ENCODE results near the gene ABCD3. TPM values are rescaled to one million over a fixed set of nuclear protein-coding genes. Genes with fewer than 3 reads are reported as not detected.

Gene ABCD3
- total and polyA plus RNA-seq, 2 of the 4 experiments (the other 2 are of a cell fraction): 13.6 to 32.6 TPM

DNA sequence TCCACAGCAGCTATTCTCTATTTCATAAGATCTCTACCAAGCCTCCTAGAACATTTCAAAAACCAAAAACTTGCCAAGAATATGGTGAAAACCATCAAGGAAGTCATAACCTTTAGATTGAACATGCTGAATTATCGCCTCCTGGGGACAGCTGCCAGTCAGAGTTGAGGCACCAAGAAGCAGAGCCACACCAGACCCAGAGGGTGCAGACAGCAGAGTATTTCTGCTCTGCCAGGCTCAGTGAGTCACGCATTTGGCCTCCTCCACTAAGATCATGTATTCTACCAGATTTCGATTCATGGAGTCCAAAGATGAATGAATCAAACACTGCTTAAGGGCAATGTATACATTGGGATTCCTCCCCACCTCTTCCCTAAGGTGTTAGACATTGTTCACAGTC, 121.3 kb downstream of the ABCD3 start (continued):
- TF ChIP-seq SMC3 (IDR thresholded peaks at IDR 0.05; ENCODE audit: low read depth, low read length) (no peak), MXI1 (IDR thresholded peaks at IDR 0.05; ENCODE audit: borderline replicate concordance, low read depth, low read length) (no peak), BHLHE40 (IDR thresholded peaks at IDR 0.05; ENCODE audit: low read depth, low read length) (no peak)

DNA sequence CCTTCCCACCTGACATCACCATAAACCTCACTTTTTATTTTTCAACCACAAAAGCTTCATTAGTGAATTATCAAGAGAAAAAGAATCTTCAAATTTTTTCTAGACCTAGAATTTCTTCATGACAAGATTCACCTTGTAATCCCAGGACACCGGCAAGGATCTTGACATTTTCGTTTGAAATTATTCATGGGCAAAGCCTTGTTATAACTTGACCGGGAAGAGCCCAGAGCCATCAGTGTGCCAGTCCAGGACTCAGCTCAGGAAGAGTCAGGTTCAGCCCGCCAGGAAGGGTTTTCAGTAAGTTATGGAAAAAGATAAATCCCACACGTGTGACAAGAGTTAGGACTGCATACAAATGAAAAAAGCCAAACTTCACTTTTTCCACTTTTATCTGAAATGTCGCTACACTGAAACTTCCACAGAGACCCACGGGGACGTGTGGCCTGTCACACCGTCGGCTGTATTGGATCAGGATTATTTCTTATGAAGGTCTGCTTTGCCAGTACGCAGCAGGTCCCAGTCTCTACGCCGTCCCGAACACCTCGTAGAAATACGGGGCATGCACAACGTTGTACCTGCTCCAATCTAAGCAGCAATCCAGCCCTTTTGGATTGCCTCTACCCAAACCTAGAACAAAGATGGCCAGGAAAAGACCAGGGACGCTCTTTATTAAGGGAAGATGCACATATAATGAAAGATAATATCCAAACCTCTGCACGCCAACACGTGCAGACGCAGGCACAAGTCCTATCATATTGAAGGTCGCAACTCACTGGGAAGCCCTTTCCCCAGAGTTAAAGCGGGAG, 122.5 kb downstream of the ABCD3 start:
- Histone ChIP-seq H3K23ac (ENCODE audit: low read depth, low read length) (peak overlapping the region; percentile 98), H4K5ac (ENCODE audit: low read depth, low read length) (peak overlapping the region; percentile 36), H3K4me1 (ENCODE audit: control insufficient read depth, insufficient read depth, low read length) (peaks cover 11% of the 10 kb centered on the region), H4K91ac (ENCODE audit: insufficient read depth, low read depth, low read length) (peak overlapping the region; percentile 43), H3K9ac (ENCODE audit: low read depth, low read length) (peak overlapping the region; percentile 97), H2BK5ac (ENCODE audit: low read depth, low read length, poor library complexity, severe bottlenecking) (peak overlapping the region; percentile 80), H3K27ac (ENCODE audit: insufficient read depth, low read length) (peak overlapping the region; percentile 95), H3K36me3 (ENCODE audit: control insufficient read depth, insufficient read depth, low read length) (peaks cover 36% of the 10 kb centered on the region), H3K9me3 (ENCODE audit: control insufficient read depth, insufficient read depth, low read length) (no peaks in the 10 kb centered on the region), H3K27me3 (ENCODE audit: control insufficient read depth, insufficient read depth, low read length) (no peaks in the 10 kb centered on the region), H3K4me2 (ENCODE audit: low read depth, low read length) (peak overlapping the region; percentile 95), H4K20me1 (ENCODE audit: insufficient read depth, low read length) (peaks cover 58% of the 10 kb centered on the region), H3K9me1 (ENCODE audit: insufficient read depth, low read length) (peaks cover 13% of the 10 kb centered on the region), H3K4ac (ENCODE audit: low read depth, low read length) (peak overlapping the region; percentile 85), H2AFZ (replicated peaks; ENCODE audit: low read length, poor library complexity) (peak overlapping the region; percentile 89), H2AK9ac (replicated peaks; ENCODE audit: low read depth, low read length, poor library complexity) (peak overlapping the region; percentile 53), H3K56ac (ENCODE audit: extremely low read depth, insufficient read depth, low read length) (peak overlapping the region; percentile 84), H3K4me3 (ENCODE audit: insufficient read depth, low read depth, low read length) (peak overlapping the region; percentile 92), H3K18ac (ENCODE audit: low read depth, low read length) (peak overlapping the region; percentile 84), H2BK20ac (ENCODE audit: low read depth, low read length) (no peak overlapping the region), H2AK5ac (ENCODE audit: low read depth, low read length) (peak overlapping the region; percentile 66), H3K14ac (replicated peaks; ENCODE audit: low read depth, low read length) (peak overlapping the region; percentile 98), H4K8ac (ENCODE audit: low read depth in 2 of 2, low read length in 2 of 2) (peak overlapping the region; percentile 33 to 85), H2BK120ac (ENCODE audit: low read depth, low read length) (peak overlapping the region; percentile 64), H3K79me1 (ENCODE audit: low read depth in 1 of 2, low read length in 2 of 2) (peaks cover 15 to 60% of the 10 kb centered on the region in 2 experiments), H2BK15ac (ENCODE audit: low read depth, low read length) (peak overlapping the region; percentile 18; the same call in 1 of the 3 replicates)
- in situ Hi-C loops (cut with MboI; ENCODE audit: low sequenced_read_pairs): loop anchor here (5.0 kb wide), 1 partner anchor 67 kb away; no protein-coding TSS in a partner anchor
- ATAC-seq (ENCODE audit: low read depth) (no peak), DNase-seq (no peak)
- intact Hi-C loops (cut with micrococcal nuclease): loop anchor here (1.0 to 5.0 kb wide), 2 partner anchors 137 to 262 kb away; no protein-coding TSS in a partner anchor
- 24% methylated on average over 4 of the region's 23 CpGs; no CpG with 5 or more reads in 1 of the 2 experiments for WGBS, 2 experiments (ENCODE audit: extremely low coverage in 2 of 2, insufficient read length in 1 of 2)
- dilution Hi-C loops (cut with HindIII; ENCODE audit: low sequenced_read_pairs, unreplicated experiment): loop anchor here (25.0 kb wide), 1 partner anchor 247 kb away; no protein-coding TSS in a partner anchor
- ChIA-PET POLR2A (ENCODE audit: unreplicated experiment) (interaction anchor here (0.6 to 3.7 kb wide), 25 partner anchors 11 to 515 kb away, joined by 3 to 28 read pairs (median 6); no protein-coding TSS in a partner anchor), CTCF (interaction anchor here (1.3 kb wide), 1 partner anchor 95 kb away, joined by 5 read pairs; no protein-coding TSS in a partner anchor)
- BruUV-seq (replicated peaks): TSS peak; percentile 41
- TF ChIP-seq, protein P1, sequence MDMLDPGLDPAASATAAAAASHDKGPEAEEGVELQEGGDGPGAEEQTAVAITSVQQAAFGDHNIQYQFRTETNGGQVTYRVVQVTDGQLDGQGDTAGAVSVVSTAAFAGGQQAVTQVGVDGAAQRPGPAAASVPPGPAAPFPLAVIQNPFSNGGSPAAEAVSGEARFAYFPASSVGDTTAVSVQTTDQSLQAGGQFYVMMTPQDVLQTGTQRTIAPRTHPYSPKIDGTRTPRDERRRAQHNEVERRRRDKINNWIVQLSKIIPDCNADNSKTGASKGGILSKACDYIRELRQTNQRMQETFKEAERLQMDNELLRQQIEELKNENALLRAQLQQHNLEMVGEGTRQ (IDR thresholded peaks at IDR 0.05; ENCODE audit: low read depth, low read length): no peak
- TF ChIP-seq CEBPB (IDR thresholded peaks at IDR 0.05; ENCODE audit: low read depth, low read length): no peak
- TF ChIP-seq RCOR1 (IDR thresholded peaks at IDR 0.05; ENCODE audit: insufficient replicate concordance, low read length): no peak
- 0 out of 2 replicates have a peak, but pooled peaks have one; percentile 66 for TF ChIP-seq POLR2A (IDR thresholded peaks at IDR 0.05; ENCODE audit: low read depth, low read length)
- TF ChIP-seq MXI1 (IDR thresholded peaks at IDR 0.05; ENCODE audit: borderline replicate concordance, low read depth, low read length): peak; percentile 57; the same call in 1 of the 2 replicates
- TF ChIP-seq RFX5 (IDR thresholded peaks at IDR 0.05; ENCODE audit: low read depth, low read length): no peak
- TF ChIP-seq, protein P2, sequence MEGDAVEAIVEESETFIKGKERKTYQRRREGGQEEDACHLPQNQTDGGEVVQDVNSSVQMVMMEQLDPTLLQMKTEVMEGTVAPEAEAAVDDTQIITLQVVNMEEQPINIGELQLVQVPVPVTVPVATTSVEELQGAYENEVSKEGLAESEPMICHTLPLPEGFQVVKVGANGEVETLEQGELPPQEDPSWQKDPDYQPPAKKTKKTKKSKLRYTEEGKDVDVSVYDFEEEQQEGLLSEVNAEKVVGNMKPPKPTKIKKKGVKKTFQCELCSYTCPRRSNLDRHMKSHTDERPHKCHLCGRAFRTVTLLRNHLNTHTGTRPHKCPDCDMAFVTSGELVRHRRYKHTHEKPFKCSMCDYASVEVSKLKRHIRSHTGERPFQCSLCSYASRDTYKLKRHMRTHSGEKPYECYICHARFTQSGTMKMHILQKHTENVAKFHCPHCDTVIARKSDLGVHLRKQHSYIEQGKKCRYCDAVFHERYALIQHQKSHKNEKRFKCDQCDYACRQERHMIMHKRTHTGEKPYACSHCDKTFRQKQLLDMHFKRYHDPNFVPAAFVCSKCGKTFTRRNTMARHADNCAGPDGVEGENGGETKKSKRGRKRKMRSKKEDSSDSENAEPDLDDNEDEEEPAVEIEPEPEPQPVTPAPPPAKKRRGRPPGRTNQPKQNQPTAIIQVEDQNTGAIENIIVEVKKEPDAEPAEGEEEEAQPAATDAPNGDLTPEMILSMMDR (conservative IDR thresholded peaks at IDR 0.05; ENCODE audit: low read depth, low read length): no peak
- peak; percentile 36; the same call in 1 of the 2 replicates for TF ChIP-seq BHLHE40 (IDR thresholded peaks at IDR 0.05; ENCODE audit: low read depth, low read length)
- no peak for TF ChIP-seq FOS (IDR thresholded peaks at IDR 0.05; ENCODE audit: low read depth, low read length)
- peak; percentile 60; the same call in 1 of the 2 replicates for TF ChIP-seq CHD1 (IDR thresholded peaks at IDR 0.05; ENCODE audit: low read depth, low read length)
- no peak for TF ChIP-seq SMC3 (IDR thresholded peaks at IDR 0.05; ENCODE audit: low read depth, low read length)
